GM12892 (cell line): Measurements from ENCODE around the gene NUTM2A.
"Not testable (repeated sequence)": the region's sequence is repeated elsewhere in the genome, so short reads cannot be mapped to it uniquely, and the experiment has no call there.

ENCODE experiments used
- POLR2A ChIP-seq: IDR thresholded peaks from 2 replicates; pipeline ENCODE4 v1.6.1; 2011; ENCODE audit warnings: low read depth, low read length, control low read depth
- POLR2AphosphoS5 ChIP-seq: IDR thresholded peaks from 2 replicates; pipeline ENCODE4 v1.6.1; 2011; ENCODE audit warnings: low read depth, low read length, control low read depth
- TAF1 ChIP-seq: IDR thresholded peaks from 2 replicates; pipeline ENCODE4 v1.6.1; 2011; ENCODE audit warnings: low read depth, mild to moderate bottlenecking, control low read depth, low read length, borderline replicate concordance

DNA sequence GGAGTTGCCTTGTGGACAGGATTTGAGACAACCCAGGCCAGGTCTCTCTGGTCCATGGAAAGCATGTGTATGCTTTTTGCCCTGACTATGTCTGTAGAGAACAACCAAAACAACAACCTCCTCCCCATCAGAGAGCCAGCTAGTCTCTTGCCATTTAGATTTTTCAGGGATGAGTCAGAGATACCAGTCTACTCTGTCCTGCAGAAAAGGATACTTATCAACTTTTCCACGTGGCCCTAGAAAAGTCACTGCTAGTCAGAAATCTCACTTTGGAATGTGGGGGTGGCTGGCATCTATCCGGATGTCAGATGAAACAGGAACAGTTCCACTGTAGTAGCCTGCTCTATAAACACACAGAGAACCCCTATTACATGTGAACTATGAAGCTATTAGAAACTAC is 13.4 kb upstream of the NUTM2A start:
- TF ChIP-seq TAF1, POLR2A, POLR2AphosphoS5: not testable (repeated sequence)
